ENCODE data around the gene SLC35A4. TPM values are rescaled to one million over a fixed set of nuclear protein-coding genes. Genes with fewer than 3 reads are reported as not detected.

Gene SLC35A4
- total RNA-seq, 1 donor from 2014 or later = 91.9 TPM

DNA sequence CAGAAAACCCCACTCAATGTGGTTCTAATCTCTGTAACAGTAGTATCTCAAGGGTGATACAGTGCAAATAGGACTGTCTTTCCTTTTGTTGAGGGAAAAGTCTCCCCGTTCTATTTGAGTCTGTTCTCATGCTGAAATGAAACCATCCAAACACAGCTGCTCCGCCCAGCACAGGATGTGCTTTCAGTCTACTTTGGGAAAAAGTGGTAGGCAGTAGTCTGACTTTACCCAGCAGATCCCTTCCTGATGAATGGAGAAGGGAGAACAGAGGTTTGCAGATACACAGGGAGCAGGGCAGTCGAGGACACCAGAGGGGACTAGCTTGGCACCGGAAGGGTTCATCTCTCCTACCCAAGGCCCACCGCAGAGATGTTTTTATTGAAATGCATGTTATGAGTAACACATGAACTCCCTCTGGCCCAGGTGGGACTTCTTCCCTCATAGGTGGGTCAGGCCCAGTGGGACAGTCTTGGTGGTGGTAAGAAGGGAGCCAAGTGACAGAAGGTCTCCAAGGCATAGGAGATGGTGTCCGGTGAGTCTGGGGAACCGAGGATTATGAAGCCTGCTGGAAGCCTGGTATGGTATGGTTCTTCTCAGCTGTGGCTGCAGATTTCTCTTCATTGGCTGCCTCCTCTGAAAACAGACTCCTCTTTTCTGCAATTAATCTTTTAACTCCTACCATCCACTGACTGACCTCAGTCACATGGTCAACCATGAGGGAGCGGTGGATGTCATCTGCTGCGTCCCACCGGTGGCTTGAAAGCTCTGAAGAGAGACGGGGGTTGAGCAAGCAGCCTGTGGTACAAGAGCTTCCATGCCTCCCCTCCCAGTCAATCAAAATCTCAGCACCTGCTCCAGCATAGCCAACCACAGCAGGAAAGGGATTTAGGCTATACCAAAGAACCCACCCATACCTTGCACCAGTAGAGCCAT lies 14.2 kb upstream of the SLC35A4 start:
- Mint-ChIP-seq H3K4me1 (ENCODE audit: low read depth) (peaks cover 38% of the 10 kb centered on the region), H3K4me3 (ENCODE audit: low read depth) (no peak overlapping the region)
- intact Hi-C loops (cut with micrococcal nuclease) = no loop called here

DNA sequence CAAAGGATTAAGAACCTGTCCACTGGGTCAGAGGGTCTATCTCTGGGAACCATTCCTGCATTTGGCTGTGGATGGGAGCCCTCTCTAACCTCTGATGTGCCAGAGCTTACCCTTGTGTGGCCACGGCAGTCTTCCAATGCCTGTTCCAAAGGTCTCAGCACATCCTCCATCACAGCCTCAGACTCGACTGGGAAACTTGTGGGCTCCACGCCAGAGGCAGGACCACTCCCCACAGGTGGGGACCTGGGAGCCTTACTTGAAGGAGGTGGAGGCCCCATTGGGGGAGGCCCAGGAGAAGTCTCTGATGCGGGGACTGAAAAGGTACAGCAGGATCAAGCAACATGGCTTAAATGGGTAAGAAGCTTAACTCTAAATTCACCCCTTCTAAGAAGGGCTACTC lies 12.8 kb upstream of the SLC35A4 start:
- Mint-ChIP-seq H3K36me3 (ENCODE audit: low read depth) (peaks cover 67% of the 10 kb centered on the region), H3K4me3 (ENCODE audit: low read depth) (no peak overlapping the region)
- intact Hi-C loops (cut with micrococcal nuclease) = no loop called here

More for the DNA sequence above, 14.2 kb upstream of the SLC35A4 start:
- H3K27ac Mint-ChIP-seq = peak overlapping the region; percentile 34
- no peaks in the 10 kb centered on the region for H3K27me3 Mint-ChIP-seq (ENCODE audit: low read depth)
- H3K36me3 Mint-ChIP-seq (ENCODE audit: low read depth) = peaks cover 56% of the 10 kb centered on the region
- no peaks in the 10 kb centered on the region for H3K9me3 Mint-ChIP-seq
- no peak for DNase-seq (ENCODE audit: low spot score)

DNA sequence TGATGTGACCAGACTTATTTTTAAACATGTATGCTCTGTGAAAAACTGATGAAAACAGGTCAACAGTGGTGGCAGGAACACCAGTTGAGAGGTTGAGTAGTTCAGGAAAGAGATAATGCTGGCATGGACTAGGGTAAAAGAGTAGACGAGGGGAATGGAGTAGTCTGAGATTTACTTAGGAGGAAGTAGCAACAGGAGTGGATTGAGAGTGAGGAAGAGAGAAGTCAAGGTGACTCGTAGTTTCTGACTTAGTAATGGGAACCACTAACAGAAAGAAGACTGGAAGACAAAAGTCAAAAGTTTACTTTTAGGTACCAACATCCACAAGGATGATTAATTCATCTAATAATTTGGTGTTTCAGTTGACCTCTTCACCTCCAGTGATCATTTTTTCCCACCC lies 11.0 kb upstream of the SLC35A4 start:
- intact Hi-C loops (cut with micrococcal nuclease) = loop anchor here (1.0 kb wide), 1 partner anchor 19 kb away; no protein-coding TSS in a partner anchor
- peak overlapping the region; percentile 92 for H3K27ac Mint-ChIP-seq
- no peak for DNase-seq (ENCODE audit: low spot score)
- H3K4me1 Mint-ChIP-seq (ENCODE audit: low read depth) = peaks cover 51% of the 10 kb centered on the region
- no peaks in the 10 kb centered on the region for H3K9me3 Mint-ChIP-seq
- peaks cover 64% of the 10 kb centered on the region for H3K36me3 Mint-ChIP-seq (ENCODE audit: low read depth)
- H3K4me3 Mint-ChIP-seq (ENCODE audit: low read depth) = peak overlapping the region; percentile 4
- H3K27me3 Mint-ChIP-seq (ENCODE audit: low read depth) = no peaks in the 10 kb centered on the region

More for the DNA sequence above, 12.8 kb upstream of the SLC35A4 start:
- no peaks in the 10 kb centered on the region for H3K27me3 Mint-ChIP-seq (ENCODE audit: low read depth)
- no peaks in the 10 kb centered on the region for H3K9me3 Mint-ChIP-seq
- H3K4me1 Mint-ChIP-seq (ENCODE audit: low read depth) = peaks cover 51% of the 10 kb centered on the region
- H3K27ac Mint-ChIP-seq = no peak overlapping the region
- DNase-seq (ENCODE audit: low spot score) = no peak

DNA sequence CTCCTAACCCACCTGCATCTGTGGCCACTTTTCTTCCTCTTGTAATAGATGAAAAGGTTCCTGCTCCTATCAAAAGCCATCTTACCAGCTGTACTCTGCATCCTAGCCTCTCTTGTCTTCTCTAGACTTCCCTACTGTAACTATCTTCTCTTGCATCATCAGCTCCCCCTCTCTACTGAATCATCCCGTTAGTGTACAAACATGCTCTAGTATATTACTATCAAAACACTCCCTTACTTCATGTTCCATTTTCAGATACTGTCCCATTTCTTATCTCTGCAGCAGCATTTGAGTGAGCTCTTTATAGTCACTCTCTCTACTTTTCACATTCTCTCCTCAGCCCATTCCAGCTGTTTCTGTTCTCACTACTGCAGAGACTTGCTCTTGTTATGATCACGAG lies 10.2 kb upstream of the SLC35A4 start:
- DNase-seq (ENCODE audit: low spot score) = no peak
- H3K27me3 Mint-ChIP-seq (ENCODE audit: low read depth) = no peaks in the 10 kb centered on the region
- H3K4me3 Mint-ChIP-seq (ENCODE audit: low read depth) = peak overlapping the region; percentile 40
- H3K36me3 Mint-ChIP-seq (ENCODE audit: low read depth) = peaks cover 56% of the 10 kb centered on the region
- intact Hi-C loops (cut with micrococcal nuclease) = loop anchor here (1.0 kb wide), 1 partner anchor 20 kb away; no protein-coding TSS in a partner anchor
- H3K9me3 Mint-ChIP-seq = no peaks in the 10 kb centered on the region
- peaks cover 49% of the 10 kb centered on the region for H3K4me1 Mint-ChIP-seq (ENCODE audit: low read depth)
- H3K27ac Mint-ChIP-seq = peak overlapping the region; percentile 92

DNA sequence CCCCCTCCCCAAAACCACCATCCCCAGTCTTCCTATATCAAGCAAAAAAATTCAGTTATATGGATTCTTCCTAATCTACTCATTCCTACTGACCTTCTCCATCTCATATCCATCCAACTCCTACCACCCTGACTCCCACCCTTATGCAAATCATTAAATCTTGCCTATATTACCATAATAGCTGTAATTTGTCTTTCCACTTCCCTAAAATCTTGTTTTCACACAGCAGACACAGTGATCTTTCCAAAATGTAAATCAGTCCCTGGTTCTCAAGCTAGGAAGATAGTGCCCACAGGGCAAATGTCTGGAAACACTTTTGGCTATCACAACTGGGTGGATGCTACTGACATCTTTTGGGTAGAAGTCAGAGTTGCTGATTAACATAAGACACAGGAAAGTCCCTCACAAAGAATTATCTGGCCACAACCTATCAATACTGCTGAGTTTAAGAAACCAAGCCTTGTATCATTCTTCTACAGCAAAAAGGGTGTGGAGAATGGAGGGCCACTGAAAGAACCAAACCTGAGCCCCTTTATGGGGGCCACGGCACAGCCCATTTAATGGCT lies 8.8 kb upstream of the SLC35A4 start:
- intact Hi-C loops (cut with micrococcal nuclease) = loop anchor here (1.0 to 2.0 kb wide), 3 partner anchors 8 to 155 kb away; partner anchors contain the start of genes APBB3, SLC35A4 and TMCO6
- H3K4me3 Mint-ChIP-seq (ENCODE audit: low read depth) = peak overlapping the region; percentile 83
- peaks cover 45% of the 10 kb centered on the region for H3K4me1 Mint-ChIP-seq (ENCODE audit: low read depth)
- H3K27me3 Mint-ChIP-seq (ENCODE audit: low read depth) = no peaks in the 10 kb centered on the region
- H3K9me3 Mint-ChIP-seq = no peaks in the 10 kb centered on the region
- peak overlapping the region; percentile 73 for H3K27ac Mint-ChIP-seq
- DNase-seq (ENCODE audit: low spot score) = no peak
- H3K36me3 Mint-ChIP-seq (ENCODE audit: low read depth) = peaks cover 46% of the 10 kb centered on the region

DNA sequence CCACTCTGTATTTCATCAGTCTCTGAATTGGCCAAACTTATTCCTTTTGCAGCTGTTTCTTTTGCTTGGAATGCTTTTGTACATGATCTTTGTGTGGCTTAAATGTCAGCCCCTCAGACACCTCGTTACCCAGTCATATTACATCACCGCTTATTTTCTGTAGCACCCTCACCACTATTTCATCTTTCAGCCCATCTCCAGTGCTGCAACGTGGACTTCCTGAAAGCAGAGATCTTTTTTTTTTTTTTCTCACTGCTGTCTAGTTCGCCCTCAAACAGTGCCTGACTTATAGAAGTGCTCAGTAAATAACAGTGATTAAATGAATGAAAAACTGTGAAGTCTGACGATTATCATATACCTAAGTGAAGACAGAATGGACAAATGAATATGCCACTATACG lies 8.2 kb upstream of the SLC35A4 start:
- H3K27me3 Mint-ChIP-seq (ENCODE audit: low read depth) = no peaks in the 10 kb centered on the region
- peak overlapping the region; percentile 73 for H3K27ac Mint-ChIP-seq
- DNase-seq (ENCODE audit: low spot score) = no peak
- intact Hi-C loops (cut with micrococcal nuclease) = loop anchor here (1.0 to 2.0 kb wide), 3 partner anchors 8 to 154 kb away; partner anchors contain the start of genes APBB3, SLC35A4 and TMCO6
- H3K4me1 Mint-ChIP-seq (ENCODE audit: low read depth) = peaks cover 42% of the 10 kb centered on the region
- no peaks in the 10 kb centered on the region for H3K9me3 Mint-ChIP-seq
- peak overlapping the region; percentile 83 for H3K4me3 Mint-ChIP-seq (ENCODE audit: low read depth)
- peaks cover 43% of the 10 kb centered on the region for H3K36me3 Mint-ChIP-seq (ENCODE audit: low read depth)

DNA sequence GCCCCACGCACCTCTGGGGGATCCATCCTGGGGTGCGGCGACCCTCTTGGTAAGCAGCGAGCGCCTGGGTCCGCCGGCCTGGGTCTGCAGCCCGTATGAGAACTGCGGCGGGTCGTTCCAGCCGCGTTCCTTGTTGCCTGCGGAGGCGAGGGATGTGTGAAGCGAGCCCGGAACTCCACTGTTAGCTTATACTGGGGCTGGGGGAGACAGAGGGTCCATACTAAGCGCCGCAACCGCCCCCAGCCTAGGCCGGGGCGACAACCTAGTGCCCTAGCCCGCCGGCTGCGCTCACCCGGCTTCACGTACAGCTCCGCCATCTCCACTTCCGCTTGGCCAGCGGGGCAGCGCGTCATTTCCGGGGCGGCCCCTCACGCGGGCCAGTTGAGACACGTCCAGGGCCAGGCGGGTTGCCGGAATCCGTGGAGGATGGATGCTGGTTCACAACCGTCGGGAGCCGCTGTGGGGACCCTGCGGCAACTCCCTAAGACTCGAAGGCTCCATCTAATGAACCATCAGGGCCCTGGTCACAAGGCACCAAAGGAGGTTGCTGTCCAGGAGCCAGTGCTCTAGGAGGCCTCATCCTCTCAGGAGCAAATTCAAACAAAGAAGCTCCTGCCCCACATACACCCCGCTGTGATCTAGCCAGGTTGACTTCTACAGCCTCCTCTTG lies 7.4 kb upstream of the SLC35A4 start, which contains the start of gene SRA1:
TSS of gene SRA1 (minus strand) at position 338 of the 670 bp plus-strand sequence. CDS start at position 317, 21 bp downstream.
- no peaks in the 10 kb centered on the region for H3K9me3 Mint-ChIP-seq
- intact Hi-C loops (cut with micrococcal nuclease) = loop anchor here (1.0 to 2.0 kb wide), 3 partner anchors 10 to 154 kb away; partner anchors contain the start of genes EIF4EBP3 and TMCO6
- DNase-seq (ENCODE audit: low spot score) = peak; percentile 84
- peaks cover 41% of the 10 kb centered on the region for H3K4me1 Mint-ChIP-seq (ENCODE audit: low read depth)
- H3K4me3 Mint-ChIP-seq (ENCODE audit: low read depth) = peak within 1 kb of the TSS; percentile 83
- peak within 1 kb of the TSS; percentile 82 for H3K27ac Mint-ChIP-seq
- no peaks in the 10 kb centered on the region for H3K27me3 Mint-ChIP-seq (ENCODE audit: low read depth)
- peaks cover 41% of the 10 kb centered on the region for H3K36me3 Mint-ChIP-seq (ENCODE audit: low read depth)

DNA sequence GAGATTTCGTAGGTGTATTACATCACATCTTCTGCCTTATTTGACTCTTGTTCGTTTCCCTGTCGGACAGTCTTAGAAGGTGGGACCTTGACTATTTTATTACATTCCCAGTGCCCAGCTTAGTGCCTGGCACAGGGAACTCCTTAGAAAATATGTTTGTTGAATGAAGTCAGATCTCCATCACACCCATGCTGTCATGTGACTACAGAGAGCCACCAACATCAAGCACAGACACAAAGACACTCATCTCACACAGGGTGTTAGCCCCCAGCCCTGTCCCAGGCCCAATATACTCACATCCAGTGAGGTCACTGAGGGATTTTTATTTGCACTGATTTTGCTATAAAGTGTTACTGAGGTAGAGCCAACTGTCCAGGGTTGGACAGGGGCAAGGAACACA lies 6.7 kb upstream of the SLC35A4 start:
- DNase-seq (ENCODE audit: low spot score) = no peak
- H3K27ac Mint-ChIP-seq = peak overlapping the region; percentile 82
- peak overlapping the region; percentile 83 for H3K4me3 Mint-ChIP-seq (ENCODE audit: low read depth)
- intact Hi-C loops (cut with micrococcal nuclease) = loop anchor here (1.0 to 2.0 kb wide), 3 partner anchors 11 to 153 kb away; partner anchors contain the start of genes EIF4EBP3 and TMCO6
- peaks cover 41% of the 10 kb centered on the region for H3K4me1 Mint-ChIP-seq (ENCODE audit: low read depth)
- H3K36me3 Mint-ChIP-seq (ENCODE audit: low read depth) = peaks cover 38% of the 10 kb centered on the region
- no peaks in the 10 kb centered on the region for H3K27me3 Mint-ChIP-seq (ENCODE audit: low read depth)
- H3K9me3 Mint-ChIP-seq = no peaks in the 10 kb centered on the region

DNA sequence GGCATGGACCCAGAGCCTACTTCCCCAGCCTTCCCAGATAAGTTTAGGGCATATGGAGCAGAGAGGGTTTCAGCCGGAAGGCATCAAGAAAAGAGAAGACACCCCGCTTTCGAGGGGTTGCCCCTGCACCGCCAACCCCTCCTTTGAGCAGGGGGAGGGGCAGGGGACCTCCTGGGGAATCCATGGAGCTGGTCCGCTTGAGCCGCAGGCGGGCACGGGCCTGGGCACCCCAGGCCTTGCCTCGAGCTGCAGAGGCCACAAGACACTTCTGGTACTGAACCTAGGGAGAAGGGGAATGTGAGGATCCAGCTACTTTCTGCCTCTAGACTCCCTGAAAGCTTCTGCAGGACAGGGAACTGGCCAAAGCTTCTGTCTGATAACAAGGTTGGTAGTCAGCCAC lies 6.1 kb upstream of the SLC35A4 start:
- Mint-ChIP-seq H3K4me1 (ENCODE audit: low read depth) (peaks cover 36% of the 10 kb centered on the region), H3K27ac (no peak overlapping the region), H3K9me3 (no peaks in the 10 kb centered on the region), H3K36me3 (ENCODE audit: low read depth) (peaks cover 32% of the 10 kb centered on the region), H3K27me3 (ENCODE audit: low read depth) (no peaks in the 10 kb centered on the region), H3K4me3 (ENCODE audit: low read depth) (no peak overlapping the region)
- intact Hi-C loops (cut with micrococcal nuclease) = no loop called here
- no peak for DNase-seq (ENCODE audit: low spot score)

DNA sequence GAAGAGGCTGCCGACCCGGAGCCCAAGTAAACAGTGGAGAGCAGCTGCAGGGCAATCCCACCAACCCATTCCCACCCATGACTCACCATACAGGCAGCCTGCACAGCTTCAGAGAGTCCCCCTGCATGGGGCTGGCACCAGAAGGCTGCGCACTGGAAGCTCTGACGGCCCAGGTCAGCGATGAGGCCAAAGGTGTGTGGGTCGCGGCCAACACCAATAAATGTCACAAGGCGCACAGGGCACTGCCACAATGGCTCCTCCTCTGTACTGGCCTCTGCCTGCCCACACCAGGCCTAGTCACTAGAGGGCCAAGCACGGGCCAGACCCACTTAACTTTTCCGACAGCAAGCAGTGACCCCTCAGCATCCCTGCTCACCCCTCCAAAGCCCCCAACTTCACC lies 4.4 kb upstream of the SLC35A4 start:
- intact Hi-C loops (cut with micrococcal nuclease) = no loop called here
- no peak overlapping the region for H3K27ac Mint-ChIP-seq
- H3K4me3 Mint-ChIP-seq (ENCODE audit: low read depth) = no peak overlapping the region
- DNase-seq (ENCODE audit: low spot score) = no peak
- no peaks in the 10 kb centered on the region for H3K9me3 Mint-ChIP-seq
- peaks cover 30% of the 10 kb centered on the region for H3K36me3 Mint-ChIP-seq (ENCODE audit: low read depth)
- no peaks in the 10 kb centered on the region for H3K27me3 Mint-ChIP-seq (ENCODE audit: low read depth)
- H3K4me1 Mint-ChIP-seq (ENCODE audit: low read depth) = peaks cover 31% of the 10 kb centered on the region

DNA sequence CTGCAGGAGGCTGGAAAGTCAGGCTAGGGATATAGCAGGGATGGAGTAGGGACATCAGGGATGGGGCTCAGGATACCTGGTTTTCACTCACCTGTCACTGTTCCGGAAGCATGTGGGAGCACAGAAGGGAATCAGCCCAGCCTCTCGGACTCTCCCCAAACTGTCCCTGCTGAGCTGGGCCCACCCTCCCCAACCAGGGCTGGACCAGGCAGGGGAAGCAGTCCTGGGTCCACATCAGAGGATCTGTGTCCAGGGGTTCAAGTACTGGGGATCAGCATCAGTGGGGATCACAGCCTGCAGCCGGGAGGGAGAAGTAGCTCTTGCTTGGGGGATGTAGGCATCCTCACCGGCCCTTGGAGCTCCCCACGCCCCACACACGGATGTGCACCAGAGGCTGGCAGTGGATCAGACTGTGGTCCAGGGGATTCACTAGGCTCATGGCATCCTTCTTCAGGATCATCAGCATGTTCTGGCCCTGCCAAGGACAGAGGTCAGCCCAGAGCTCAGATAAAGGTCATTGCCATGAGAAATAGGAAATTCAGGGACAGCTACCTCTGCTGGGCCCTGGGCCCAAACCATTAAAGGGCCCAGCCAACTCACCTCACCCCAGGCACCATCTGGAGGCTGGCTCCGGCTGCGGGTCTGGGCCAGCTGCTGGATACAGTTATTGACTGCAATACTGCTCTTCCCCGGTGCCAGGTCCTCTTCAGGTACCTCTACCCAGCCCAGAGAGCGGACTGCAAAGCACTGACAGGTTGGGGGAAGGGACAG lies 2.7 kb upstream of the SLC35A4 start:
- intact Hi-C loops (cut with micrococcal nuclease) = no loop called here
- Mint-ChIP-seq H3K9me3 (no peaks in the 10 kb centered on the region), H3K27me3 (ENCODE audit: low read depth) (no peaks in the 10 kb centered on the region), H3K36me3 (ENCODE audit: low read depth) (peaks cover 28% of the 10 kb centered on the region), H3K4me3 (ENCODE audit: low read depth) (no peak overlapping the region), H3K4me1 (ENCODE audit: low read depth) (peaks cover 29% of the 10 kb centered on the region), H3K27ac (no peak overlapping the region)
- no peak for DNase-seq (ENCODE audit: low spot score)

DNA sequence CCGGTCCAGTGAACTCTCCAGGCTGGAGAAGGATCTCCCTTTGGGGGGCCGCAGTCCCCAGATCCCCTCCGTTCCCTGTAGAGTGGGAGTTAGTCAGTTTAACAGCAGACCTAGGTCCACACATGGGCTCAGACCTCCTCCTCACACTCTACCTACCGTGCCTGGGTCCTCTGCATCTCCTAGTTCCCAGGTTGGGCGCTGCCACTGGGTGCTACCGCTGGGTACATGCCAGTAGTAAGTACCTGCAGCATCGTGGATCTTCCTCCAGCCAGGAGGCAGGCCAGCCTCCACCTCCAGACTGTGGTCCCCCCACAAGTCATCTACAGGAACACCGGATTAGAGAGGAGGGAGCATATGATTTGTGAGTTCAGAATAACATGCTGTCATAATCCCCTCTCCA lies 1.0 kb upstream of the SLC35A4 start:
- intact Hi-C loops (cut with micrococcal nuclease) = no loop called here
- H3K9me3 Mint-ChIP-seq = no peaks in the 10 kb centered on the region

More for the DNA sequence above, 1.0 kb upstream of the SLC35A4 start:
- Mint-ChIP-seq H3K27me3 (ENCODE audit: low read depth) (no peaks in the 10 kb centered on the region), H3K36me3 (ENCODE audit: low read depth) (peaks cover 37% of the 10 kb centered on the region), H3K27ac (peak overlapping the region; percentile 89), H3K4me1 (ENCODE audit: low read depth) (peaks cover 25% of the 10 kb centered on the region), H3K4me3 (ENCODE audit: low read depth) (peak overlapping the region; percentile 96)
- DNase-seq (ENCODE audit: low spot score) = no peak
